Gastroesophageal sphincter (tissue), 4 donors: ENCODE results near the gene CDH26. TPM values are rescaled to one million over a fixed set of nuclear protein-coding genes. Genes with fewer than 3 reads are reported as not detected.

ENCODE experiments used
- ATAC-seq: fragments of 150-250 bp; one replicate; pipeline ENCODE4 v1.9.1; 2016; ENCODE audit warnings: mild to moderate bottlenecking, moderate library complexity
- H3K27ac ChIP-seq, 4 donors: fragments of 200-600 bp; sonication (generic) in 3 of 4; 1 replicate in 3 of 4; 2 replicates in 1 of 4; pipeline ENCODE4 v1.5.1; 2016 to 2019
- H3K27me3 ChIP-seq: fragments of 200-600 bp; sonication (generic); one replicate; pipeline ENCODE4 v1.5.1; 2019
- H3K36me3 ChIP-seq, 2 donors: fragments of 200-600 bp; sonication (generic); one replicate each; pipeline ENCODE4 v1.5.1; 2019; ENCODE audit warnings: control low read depth in 1 of 2
- H3K4me1 ChIP-seq, 3 donors: fragments of 200-600 bp; sonication (generic); 1 replicate in 2 of 3; 2 replicates in 1 of 3; pipeline ENCODE4 v1.5.1; 2016 to 2019; ENCODE audit warnings: control low read depth in 2 of 3
- H3K4me3 ChIP-seq, 2 donors: fragments of 200-600 bp; sonication (generic); one replicate each; pipeline ENCODE4 v1.5.1; 2019; ENCODE audit warnings: mild to moderate bottlenecking in 1 of 2, moderate library complexity in 1 of 2
- H3K9me3 ChIP-seq, 3 donors: fragments of 200-600 bp; sonication (generic); one replicate each; pipeline ENCODE4 v1.5.1; 2017 to 2019; ENCODE audit warnings: control low read depth in 2 of 3
- CTCF ChIP-seq, 4 experiments: fragments of 200-600 bp in 2 of 4; fragments of 450-650 bp in 2 of 4; sonication (generic) in 1 of 4; IDR thresholded peaks; one replicate each; pipeline ENCODE4 v1.5.1; 2017 to 2019; ENCODE audit warnings: antibody characterized with exemption in 4 of 4, mild to moderate bottlenecking in 2 of 4, moderate library complexity in 2 of 4
- EP300 ChIP-seq: sonication (generic); formaldehyde crosslinking; IDR thresholded peaks from one replicate; pipeline ENCODE4 v1.6.1; 2017; ENCODE audit warnings: antibody characterized with exemption, mild to moderate bottlenecking
- POLR2A ChIP-seq, 2 donors: fragments of 450-650 bp; IDR thresholded peaks; one replicate each; pipeline ENCODE4 v1.6.1; 2017; ENCODE audit warnings: antibody characterized with exemption in 2 of 2, mild to moderate bottlenecking in 2 of 2, moderate library complexity in 1 of 2
- POLR2AphosphoS5 ChIP-seq: sonication (generic); formaldehyde crosslinking; IDR thresholded peaks from one replicate; pipeline ENCODE4 v1.6.1; 2017; ENCODE audit warnings: antibody characterized with exemption
- WGBS, 2 donors: methylation state at CpG; one replicate each; pipeline ENCODE4 v1.1.5; 2018; ENCODE audit warnings: low coverage in 1 of 2; 5-methylcytosine and 5-hydroxymethylcytosine counted together
- total RNA-seq, 4 donors: library from RNA; depleted of rRNA; stranded (reverse); fragments of >200 nt; gene quantifications; one replicate each; pipeline ENCODE4 v1.1.0, GENCODE V29; 2016

Gene CDH26
- total RNA-seq, 4 donors from 2014 or later: 0.39 to 1.1 (median 0.78) TPM

- Histone ChIP-seq H3K4me1 (peaks cover 0 to 16% (median 0%) of the 10 kb centered on the region in 3 donors), H3K27ac (no peak overlapping the region), H3K4me3 (no peak overlapping the region), H3K9me3 (no peaks in the 10 kb centered on the region), H3K27me3 (peaks cover 53% of the 10 kb centered on the region), H3K36me3 (no peaks in the 10 kb centered on the region)
- TF ChIP-seq EP300: no peak
- no peak for TF ChIP-seq CTCF (IDR thresholded peaks at IDR 0.05)
- TF ChIP-seq POLR2AphosphoS5: no peak
- TF ChIP-seq POLR2A (IDR thresholded peaks at IDR 0.05): no peak
- ATAC-seq: no peak
- 59 to 67% methylated on average over 4 of the region's 4 CpGs for WGBS, 2 donors
These were observed 95.6 kb downstream of the CDH26 start for GRCh38 chr20:60053818-60054190.

- Histone ChIP-seq H3K4me1 (peaks cover 0 to 16% (median 0%) of the 10 kb centered on the region in 3 donors), H3K27ac (no peak overlapping the region), H3K27me3 (peaks cover 53% of the 10 kb centered on the region), H3K36me3 (no peaks in the 10 kb centered on the region), H3K9me3 (no peaks in the 10 kb centered on the region), H3K4me3 (no peak overlapping the region)
- WGBS, 2 donors: 67 to 82% methylated on average over 1 to 4 of the region's 24 CpGs
- ATAC-seq: no peak
- TF ChIP-seq POLR2AphosphoS5 (no peak), EP300 (no peak), CTCF (IDR thresholded peaks at IDR 0.05) (no peak), POLR2A (IDR thresholded peaks at IDR 0.05) (no peak)
These were observed 96.8 kb downstream of the CDH26 start for GRCh38 chr20:60054716-60055634.

- no peak overlapping the region for H3K27ac ChIP-seq
- H3K27me3 ChIP-seq: peaks cover 46% of the 10 kb centered on the region
- H3K36me3 ChIP-seq: no peaks in the 10 kb centered on the region
- H3K9me3 ChIP-seq: no peaks in the 10 kb centered on the region
- 89 to 100% methylated on average over 2 to 7 of the region's 14 CpGs for WGBS, 2 donors
- H3K4me1 ChIP-seq: peaks cover 0 to 16% (median 0%) of the 10 kb centered on the region in 3 donors
- TF ChIP-seq EP300: no peak
- TF ChIP-seq POLR2AphosphoS5: peak; percentile 6
- H3K4me3 ChIP-seq: no peak overlapping the region
- ATAC-seq: peak; percentile 65
These were observed 97.5 kb downstream of the CDH26 start for GRCh38 chr20:60055740-60056139.

- ATAC-seq: no peak
- TF ChIP-seq CTCF (IDR thresholded peaks at IDR 0.05) (no peak), POLR2A (IDR thresholded peaks at IDR 0.05) (no peak), EP300 (no peak), POLR2AphosphoS5 (no peak)
- Histone ChIP-seq H3K36me3 (no peaks in the 10 kb centered on the region), H3K27me3 (peaks cover 39% of the 10 kb centered on the region), H3K4me3 (no peak overlapping the region), H3K27ac (no peak overlapping the region), H3K9me3 (no peaks in the 10 kb centered on the region), H3K4me1 (peaks cover 0 to 16% (median 0%) of the 10 kb centered on the region in 3 donors)
- WGBS, 2 donors: 78 to 97% methylated on average over 2 to 3 of the region's 5 CpGs
These were observed 98.3 kb downstream of the CDH26 start for GRCh38 chr20:60056407-60057122.

- no peak overlapping the region for H3K27ac ChIP-seq
- ATAC-seq: no peak
- no peaks in the 10 kb centered on the region for H3K9me3 ChIP-seq
- no peaks in the 10 kb centered on the region for H3K36me3 ChIP-seq
- H3K4me3 ChIP-seq: no peak overlapping the region
- TF ChIP-seq POLR2AphosphoS5 (no peak), POLR2A (IDR thresholded peaks at IDR 0.05) (no peak), CTCF (IDR thresholded peaks at IDR 0.05) (peak in 3 of 4 experiments; percentile 58 to 86 (median 69)), EP300 (no peak)
- 6 to 8% methylated on average over 5 to 10 of the region's 11 CpGs for WGBS, 2 donors
- peaks cover 0 to 18% (median 0%) of the 10 kb centered on the region in 3 donors for H3K4me1 ChIP-seq
- H3K27me3 ChIP-seq: peaks cover 32% of the 10 kb centered on the region
These were observed 99.1 kb downstream of the CDH26 start for GRCh38 chr20:60057123-60057865.
